Measurements from ENCODE around the gene TCEAL1. TPM values are rescaled to one million over a fixed set of nuclear protein-coding genes. Genes with fewer than 3 reads are reported as not detected.
A peak's percentile ranks its signal among the peaks of the same experiment; 100 is the strongest.
"Not testable (repeated sequence)": the region's sequence is repeated elsewhere in the genome, so short reads cannot be mapped to it uniquely, and the experiment has no call there.

The TCEAL1 gene
- total RNA-seq, 1 donor from 2014 or later = 29.8 TPM

DNA sequence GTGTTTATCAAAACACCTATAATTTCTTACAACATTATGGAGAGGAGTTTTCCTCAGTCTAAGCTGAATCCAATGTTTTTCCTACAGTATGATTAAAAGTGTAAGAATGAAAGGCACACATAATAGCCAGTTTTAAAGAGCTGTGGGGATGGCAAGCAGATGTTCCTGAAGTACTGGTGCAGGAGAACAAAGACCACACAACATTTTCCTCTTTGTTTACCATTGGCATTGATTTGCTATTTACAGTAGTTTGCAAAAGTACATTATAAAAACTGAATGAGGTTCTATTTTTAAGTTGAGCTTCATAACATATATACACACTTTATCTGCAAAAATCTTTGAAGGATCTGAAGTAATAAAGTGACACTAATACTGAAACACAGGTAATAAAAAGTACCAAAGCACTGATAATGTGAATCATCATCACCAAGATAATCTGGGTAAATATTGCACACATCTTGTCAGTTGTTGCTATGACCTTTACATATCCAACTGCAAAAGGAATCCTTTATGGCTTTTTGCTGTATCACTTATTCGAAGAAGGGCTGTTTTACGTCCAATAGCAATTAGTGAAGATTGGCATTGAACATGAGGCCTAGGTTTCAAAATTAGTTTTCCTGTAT is 22.5 kb downstream of the TCEAL1 start:
- H3K36me3 Mint-ChIP-seq (ENCODE audit: unreplicated experiment) = no peaks in the 10 kb centered on the region
- H3K4me1 Mint-ChIP-seq (ENCODE audit: unreplicated experiment) = peaks cover 2% of the 10 kb centered on the region
- H3K27me3 Mint-ChIP-seq (ENCODE audit: unreplicated experiment) = no peaks in the 10 kb centered on the region
- TF ChIP-seq, protein P1, sequence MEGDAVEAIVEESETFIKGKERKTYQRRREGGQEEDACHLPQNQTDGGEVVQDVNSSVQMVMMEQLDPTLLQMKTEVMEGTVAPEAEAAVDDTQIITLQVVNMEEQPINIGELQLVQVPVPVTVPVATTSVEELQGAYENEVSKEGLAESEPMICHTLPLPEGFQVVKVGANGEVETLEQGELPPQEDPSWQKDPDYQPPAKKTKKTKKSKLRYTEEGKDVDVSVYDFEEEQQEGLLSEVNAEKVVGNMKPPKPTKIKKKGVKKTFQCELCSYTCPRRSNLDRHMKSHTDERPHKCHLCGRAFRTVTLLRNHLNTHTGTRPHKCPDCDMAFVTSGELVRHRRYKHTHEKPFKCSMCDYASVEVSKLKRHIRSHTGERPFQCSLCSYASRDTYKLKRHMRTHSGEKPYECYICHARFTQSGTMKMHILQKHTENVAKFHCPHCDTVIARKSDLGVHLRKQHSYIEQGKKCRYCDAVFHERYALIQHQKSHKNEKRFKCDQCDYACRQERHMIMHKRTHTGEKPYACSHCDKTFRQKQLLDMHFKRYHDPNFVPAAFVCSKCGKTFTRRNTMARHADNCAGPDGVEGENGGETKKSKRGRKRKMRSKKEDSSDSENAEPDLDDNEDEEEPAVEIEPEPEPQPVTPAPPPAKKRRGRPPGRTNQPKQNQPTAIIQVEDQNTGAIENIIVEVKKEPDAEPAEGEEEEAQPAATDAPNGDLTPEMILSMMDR (IDR thresholded peaks at IDR 0.05) = no peak
- no peak overlapping the region for H3K27ac Mint-ChIP-seq (ENCODE audit: unreplicated experiment)
- no peak overlapping the region for H3K4me3 Mint-ChIP-seq (ENCODE audit: unreplicated experiment)
- H3K9me3 Mint-ChIP-seq (ENCODE audit: unreplicated experiment) = peaks cover 16% of the 10 kb centered on the region
- no peak for DNase-seq (ENCODE audit: extremely low spot score, unreplicated experiment)

DNA sequence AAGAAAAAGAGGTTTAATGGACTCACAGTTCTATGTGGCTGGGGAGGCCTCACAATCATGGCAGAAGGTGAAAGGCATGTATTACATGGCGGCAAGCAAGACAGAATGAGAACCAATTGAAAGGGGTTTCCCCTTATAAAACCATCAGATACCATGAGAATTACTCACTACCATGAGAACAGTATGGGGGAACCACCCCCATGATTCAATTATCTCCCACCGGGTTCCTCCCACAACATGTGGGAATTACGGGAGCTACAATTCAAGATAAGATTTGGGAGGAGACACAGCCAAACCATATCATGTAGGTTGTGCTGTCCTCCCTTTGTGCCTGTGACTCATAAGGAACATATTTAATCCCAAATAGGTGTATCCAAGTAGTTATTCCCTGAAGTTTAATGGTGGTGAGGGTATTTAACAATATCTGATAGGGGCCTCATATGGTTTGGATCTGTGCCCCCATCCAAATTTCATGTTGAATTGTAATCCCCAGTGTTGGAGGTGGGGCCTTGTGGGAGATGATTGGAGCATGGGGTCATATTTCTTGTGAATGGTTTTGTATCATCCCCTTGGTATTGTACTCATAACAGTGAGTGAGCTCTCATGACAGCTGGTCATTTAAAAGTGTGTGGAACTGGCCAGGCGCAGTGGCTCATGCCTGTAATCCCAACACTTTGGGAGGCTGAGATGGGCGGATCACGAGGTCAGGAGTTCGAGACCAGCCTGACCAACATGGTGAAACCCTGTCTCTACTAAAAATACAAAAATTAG is 26.6 kb downstream of the TCEAL1 start:
- DNase-seq (ENCODE audit: extremely low spot score, unreplicated experiment); H3K27me3 Mint-ChIP-seq (ENCODE audit: unreplicated experiment); H3K27ac Mint-ChIP-seq (ENCODE audit: unreplicated experiment); H3K4me3 Mint-ChIP-seq (ENCODE audit: unreplicated experiment); H3K36me3 Mint-ChIP-seq (ENCODE audit: unreplicated experiment); H3K4me1 Mint-ChIP-seq (ENCODE audit: unreplicated experiment): not testable (repeated sequence)
- peaks cover 11% of the 10 kb centered on the region for H3K9me3 Mint-ChIP-seq (ENCODE audit: unreplicated experiment)

DNA sequence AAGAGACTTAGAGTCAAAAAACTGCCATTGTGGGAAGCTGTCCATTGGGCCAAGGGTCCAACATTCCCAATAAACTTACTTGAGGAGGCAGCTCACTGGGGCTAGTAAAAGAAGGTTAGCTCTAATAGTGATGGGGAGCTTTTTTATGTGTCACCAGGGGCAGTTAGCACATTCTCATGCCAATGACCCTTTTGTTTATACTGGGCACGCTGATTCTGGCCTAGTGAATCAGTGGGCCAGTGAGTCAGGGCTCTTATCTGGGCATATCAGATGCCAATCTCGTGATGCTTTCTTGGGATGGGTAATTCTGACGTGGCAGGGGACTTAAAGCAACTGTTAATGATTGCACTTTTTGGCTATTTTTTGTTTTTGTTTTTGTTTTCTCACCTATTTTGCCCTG is 27.8 kb downstream of the TCEAL1 start:
- Mint-ChIP-seq H3K9me3 (ENCODE audit: unreplicated experiment) (peaks cover 11% of the 10 kb centered on the region), H3K36me3 (ENCODE audit: unreplicated experiment) (no peaks in the 10 kb centered on the region), H3K4me1 (ENCODE audit: unreplicated experiment) (peaks cover 9% of the 10 kb centered on the region), H3K27ac (ENCODE audit: unreplicated experiment) (peak overlapping the region; percentile 31), H3K27me3 (ENCODE audit: unreplicated experiment) (no peaks in the 10 kb centered on the region), H3K4me3 (ENCODE audit: unreplicated experiment) (no peak overlapping the region)
- TF ChIP-seq, protein P1 (IDR thresholded peaks at IDR 0.05) = no peak
- DNase-seq (ENCODE audit: extremely low spot score, unreplicated experiment) = no peak

DNA sequence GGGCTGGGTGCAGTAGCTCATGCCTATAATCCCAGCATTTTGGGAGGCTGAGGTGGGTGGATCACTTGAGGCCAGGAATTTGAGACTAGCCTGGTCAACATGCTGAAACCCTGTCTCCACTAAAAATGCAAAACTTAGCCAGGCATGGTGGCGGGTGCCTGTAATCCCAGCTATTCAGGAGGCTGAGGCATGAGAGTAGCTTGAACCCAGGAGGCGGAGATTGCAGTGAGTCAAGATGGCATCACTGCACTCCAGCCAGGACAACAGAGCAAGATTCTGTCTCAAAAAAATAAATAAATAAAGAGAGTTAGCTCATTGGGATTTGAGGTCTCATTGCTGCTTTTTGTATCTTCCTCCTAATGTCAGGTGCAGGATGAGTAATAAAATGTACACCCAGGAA is 28.3 kb downstream of the TCEAL1 start:
- H3K4me1 Mint-ChIP-seq (ENCODE audit: unreplicated experiment); H3K27me3 Mint-ChIP-seq (ENCODE audit: unreplicated experiment); DNase-seq (ENCODE audit: extremely low spot score, unreplicated experiment): not testable (repeated sequence)

DNA sequence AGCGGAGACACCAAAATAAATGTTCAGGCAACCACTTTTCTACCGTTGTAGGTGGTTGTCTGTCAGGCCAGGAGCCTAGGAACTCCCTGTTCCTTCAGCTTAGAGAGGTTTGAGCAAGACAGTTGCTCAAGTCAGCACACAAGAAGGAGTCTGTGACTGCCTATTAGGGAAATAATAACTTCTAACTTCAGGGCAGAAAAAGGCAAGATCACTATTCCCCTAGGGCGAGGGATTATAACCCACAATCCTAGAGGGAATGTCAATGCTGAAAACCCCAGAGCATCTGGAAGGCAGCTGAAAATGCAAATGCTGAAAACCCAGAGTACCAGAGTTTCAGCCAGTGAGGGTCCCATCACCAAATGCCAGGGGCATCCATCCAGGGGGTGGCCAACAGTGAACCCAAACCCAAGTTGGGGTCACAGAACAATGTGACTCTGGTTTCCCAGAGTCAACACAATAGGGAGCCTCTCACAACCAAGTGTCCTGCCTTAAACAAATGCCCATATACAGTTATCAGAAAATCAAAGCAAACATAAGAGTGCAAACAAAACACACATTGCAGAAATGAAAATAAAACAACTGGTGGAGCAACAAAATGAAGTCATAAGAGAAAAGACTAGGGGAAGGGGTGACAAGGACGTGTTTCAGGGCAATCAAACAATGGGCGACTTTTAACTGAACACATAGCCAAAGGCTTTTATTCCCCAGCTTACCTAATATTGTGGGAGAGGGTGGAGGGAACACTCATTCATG is 30.1 kb downstream of the TCEAL1 start:
- Mint-ChIP-seq H3K4me1 (ENCODE audit: unreplicated experiment) (peaks cover 9% of the 10 kb centered on the region), H3K4me3 (ENCODE audit: unreplicated experiment) (no peak overlapping the region), H3K27ac (ENCODE audit: unreplicated experiment) (no peak overlapping the region), H3K27me3 (ENCODE audit: unreplicated experiment) (no peaks in the 10 kb centered on the region), H3K9me3 (ENCODE audit: unreplicated experiment) (peaks cover 11% of the 10 kb centered on the region), H3K36me3 (ENCODE audit: unreplicated experiment) (no peaks in the 10 kb centered on the region)
- TF ChIP-seq, protein P1 (IDR thresholded peaks at IDR 0.05) = no peak
- no peak for DNase-seq (ENCODE audit: extremely low spot score, unreplicated experiment)

More for the DNA sequence above, 28.3 kb downstream of the TCEAL1 start:
- H3K9me3 Mint-ChIP-seq (ENCODE audit: unreplicated experiment) = peaks cover 11% of the 10 kb centered on the region
- not testable (repeated sequence) for H3K4me3 Mint-ChIP-seq (ENCODE audit: unreplicated experiment); H3K36me3 Mint-ChIP-seq (ENCODE audit: unreplicated experiment); H3K27ac Mint-ChIP-seq (ENCODE audit: unreplicated experiment)

DNA sequence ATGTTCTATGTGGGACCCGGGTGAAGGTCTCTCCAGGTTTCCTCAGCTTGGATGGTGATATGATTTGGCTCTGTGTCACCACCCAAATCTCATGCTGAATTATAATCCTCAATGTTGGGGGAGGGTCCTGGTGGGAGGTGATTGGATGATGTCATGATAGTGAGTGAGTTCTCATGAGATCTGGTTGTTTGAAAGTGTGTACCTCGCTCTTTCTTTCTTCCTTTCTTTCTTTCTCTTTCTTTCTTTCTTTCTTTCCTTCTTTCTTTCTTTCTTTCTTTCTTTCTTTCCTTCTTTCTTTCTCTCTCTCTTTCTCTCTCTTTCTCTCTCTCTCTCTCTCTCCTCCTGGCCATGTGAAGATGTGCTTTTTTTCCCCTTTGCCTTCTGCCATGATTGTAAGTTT is 30.7 kb downstream of the TCEAL1 start:
- DNase-seq (ENCODE audit: extremely low spot score, unreplicated experiment); H3K4me1 Mint-ChIP-seq (ENCODE audit: unreplicated experiment); H3K9me3 Mint-ChIP-seq (ENCODE audit: unreplicated experiment); H3K36me3 Mint-ChIP-seq (ENCODE audit: unreplicated experiment); H3K27ac Mint-ChIP-seq (ENCODE audit: unreplicated experiment); H3K4me3 Mint-ChIP-seq (ENCODE audit: unreplicated experiment); H3K27me3 Mint-ChIP-seq (ENCODE audit: unreplicated experiment): not testable (repeated sequence)

Measured in osteocyte (in vitro differentiated cells).